ENCODE measurements around the gene CD2BP2.
"Not testable (repeated sequence)": the region's sequence is repeated elsewhere in the genome, so short reads cannot be mapped to it uniquely, and the experiment has no call there.

Gene CD2BP2

DNA sequence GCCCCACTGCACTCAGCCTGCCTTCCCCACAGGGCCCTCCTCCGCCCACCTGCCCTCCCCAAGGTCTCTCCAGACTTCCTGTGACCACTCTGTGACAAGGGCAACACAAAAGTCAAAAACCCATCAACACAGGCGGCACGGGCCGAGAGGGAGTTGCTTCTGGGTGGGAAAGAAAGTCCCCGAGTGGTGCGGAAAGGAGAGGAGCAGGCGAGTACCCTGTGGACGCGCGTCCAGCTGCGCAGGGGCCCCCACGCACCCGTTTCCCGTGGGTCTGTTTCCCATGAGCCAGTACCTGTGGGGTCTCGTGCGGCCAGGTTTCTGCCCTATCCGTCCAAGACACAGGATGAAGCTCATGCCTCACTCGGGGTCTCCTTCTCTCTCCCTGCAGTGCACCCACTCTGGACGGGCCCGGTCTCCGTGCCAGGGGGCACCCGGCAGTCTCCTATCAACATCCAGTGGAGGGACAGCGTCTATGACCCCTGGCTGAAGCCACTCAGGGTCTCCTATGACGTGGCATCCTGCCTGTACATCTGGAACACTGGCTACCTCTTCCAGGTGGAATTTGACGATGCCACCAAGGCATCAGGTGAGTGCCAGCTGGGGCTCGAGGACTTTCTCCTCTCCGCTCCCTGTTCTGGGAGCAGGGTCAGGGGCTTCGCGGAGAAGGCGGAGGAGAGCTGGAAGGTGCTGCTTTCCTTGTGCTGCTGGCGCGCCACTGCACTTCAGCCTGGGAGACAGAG is 12.2 kb downstream of the CD2BP2 start:
- Histone ChIP-seq H3K9me3 (ENCODE audit: control insufficient read depth, low read length) (no peaks in the 10 kb centered on the region), H3K36me3 (ENCODE audit: control insufficient read depth, insufficient read depth, low read length) (no peaks in the 10 kb centered on the region), H3K4me1 (ENCODE audit: control insufficient read depth, insufficient read depth, low read length) (no peaks in the 10 kb centered on the region), H3K27me3 (ENCODE audit: control insufficient read depth, insufficient read depth, low read length, poor library complexity, severe bottlenecking) (no peaks in the 10 kb centered on the region), H3K27ac (ENCODE audit: insufficient read depth, low read depth, low read length, poor library complexity, severe bottlenecking) (no peak overlapping the region), H3K4me3 (ENCODE audit: insufficient read depth, low read depth, low read length) (no peak overlapping the region)
- 95 to 96% methylated on average over 32 of the region's 32 CpGs for WGBS, 2 experiments

DNA sequence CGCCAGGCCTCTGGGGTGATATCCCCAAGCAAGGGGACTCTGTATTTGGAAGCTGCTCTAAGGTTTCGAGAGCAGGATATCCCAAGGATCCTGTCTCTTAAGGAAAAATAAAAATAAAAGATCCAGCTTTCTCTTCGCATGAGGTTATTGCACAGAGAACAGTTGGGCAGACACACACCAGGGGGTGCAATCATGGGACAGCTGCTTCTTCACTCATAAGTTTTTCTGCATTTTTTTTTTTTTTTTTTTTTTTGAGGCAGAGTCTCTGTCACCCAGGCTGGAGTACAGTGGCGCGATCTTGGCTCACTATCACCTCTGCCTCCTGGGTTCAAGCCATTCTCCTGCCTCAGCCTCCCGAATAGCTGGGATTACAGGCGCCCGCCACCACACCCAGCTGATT is 13.1 kb downstream of the CD2BP2 start:
- WGBS, 2 experiments, result 92 to 95% methylated on average over 8 of the region's 8 CpGs
- not testable (repeated sequence) for H3K27ac ChIP-seq (ENCODE audit: insufficient read depth, low read depth, low read length, poor library complexity, severe bottlenecking); H3K4me1 ChIP-seq (ENCODE audit: control insufficient read depth, insufficient read depth, low read length); H3K4me3 ChIP-seq (ENCODE audit: insufficient read depth, low read depth, low read length); H3K27me3 ChIP-seq (ENCODE audit: control insufficient read depth, insufficient read depth, low read length, poor library complexity, severe bottlenecking); H3K9me3 ChIP-seq (ENCODE audit: control insufficient read depth, low read length); H3K36me3 ChIP-seq (ENCODE audit: control insufficient read depth, insufficient read depth, low read length)

DNA sequence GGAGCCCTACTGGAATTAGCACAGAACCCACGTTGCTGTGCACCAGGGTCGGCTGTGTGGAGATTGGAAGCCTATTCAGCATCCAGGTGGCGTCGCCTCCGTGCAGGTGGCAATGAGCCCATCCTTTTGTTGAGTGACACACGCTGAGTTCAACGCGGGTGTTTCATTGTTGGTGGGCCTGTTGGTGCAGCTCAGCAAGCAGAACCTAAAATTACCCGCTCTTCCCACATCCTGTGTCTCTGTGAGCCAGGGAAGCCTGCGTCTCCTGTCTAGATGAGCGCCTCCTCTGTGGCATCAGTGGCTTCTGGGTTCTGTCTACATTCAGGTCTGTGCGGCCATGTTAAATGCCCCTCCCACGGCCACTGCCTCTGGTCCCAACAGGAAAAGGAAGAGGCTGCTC is 14.5 kb downstream of the CD2BP2 start:
- H3K4me1 ChIP-seq (ENCODE audit: control insufficient read depth, insufficient read depth, low read length), result no peaks in the 10 kb centered on the region
- no peaks in the 10 kb centered on the region for H3K27me3 ChIP-seq (ENCODE audit: control insufficient read depth, insufficient read depth, low read length, poor library complexity, severe bottlenecking)
- no peak overlapping the region for H3K4me3 ChIP-seq (ENCODE audit: insufficient read depth, low read depth, low read length)
- no peak overlapping the region for H3K27ac ChIP-seq (ENCODE audit: insufficient read depth, low read depth, low read length, poor library complexity, severe bottlenecking)
- no peaks in the 10 kb centered on the region for H3K36me3 ChIP-seq (ENCODE audit: control insufficient read depth, insufficient read depth, low read length)
- WGBS, 2 experiments, result 92 to 93% methylated on average over 13 of the region's 13 CpGs
- no peaks in the 10 kb centered on the region for H3K9me3 ChIP-seq (ENCODE audit: control insufficient read depth, low read length)

DNA sequence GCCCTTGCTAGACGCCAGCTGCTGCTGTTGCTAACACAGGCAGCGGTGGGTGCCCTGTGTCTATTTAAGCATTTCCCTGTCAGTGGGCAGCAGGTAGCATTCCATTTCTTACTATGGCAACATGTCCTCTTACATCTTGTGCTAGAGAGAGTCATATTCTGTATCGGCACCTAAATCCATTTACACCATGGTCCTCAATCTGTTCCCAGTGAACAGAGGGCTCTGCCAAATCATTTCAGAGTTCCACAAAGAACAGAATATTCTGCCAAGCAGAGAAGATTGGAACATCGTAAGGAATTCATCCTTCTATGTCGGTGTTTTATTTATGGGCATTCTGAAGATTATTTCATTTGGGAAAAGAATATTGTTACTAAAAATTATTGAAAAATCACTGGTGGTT is 16.4 kb downstream of the CD2BP2 start:
- not testable (repeated sequence) for H3K27me3 ChIP-seq (ENCODE audit: control insufficient read depth, insufficient read depth, low read length, poor library complexity, severe bottlenecking); H3K4me3 ChIP-seq (ENCODE audit: insufficient read depth, low read depth, low read length); H3K9me3 ChIP-seq (ENCODE audit: control insufficient read depth, low read length); H3K4me1 ChIP-seq (ENCODE audit: control insufficient read depth, insufficient read depth, low read length); H3K27ac ChIP-seq (ENCODE audit: insufficient read depth, low read depth, low read length, poor library complexity, severe bottlenecking); H3K36me3 ChIP-seq (ENCODE audit: control insufficient read depth, insufficient read depth, low read length)
- WGBS, 2 experiments, result 91 to 97% methylated on average over 3 to 4 of the region's 5 CpGs

DNA sequence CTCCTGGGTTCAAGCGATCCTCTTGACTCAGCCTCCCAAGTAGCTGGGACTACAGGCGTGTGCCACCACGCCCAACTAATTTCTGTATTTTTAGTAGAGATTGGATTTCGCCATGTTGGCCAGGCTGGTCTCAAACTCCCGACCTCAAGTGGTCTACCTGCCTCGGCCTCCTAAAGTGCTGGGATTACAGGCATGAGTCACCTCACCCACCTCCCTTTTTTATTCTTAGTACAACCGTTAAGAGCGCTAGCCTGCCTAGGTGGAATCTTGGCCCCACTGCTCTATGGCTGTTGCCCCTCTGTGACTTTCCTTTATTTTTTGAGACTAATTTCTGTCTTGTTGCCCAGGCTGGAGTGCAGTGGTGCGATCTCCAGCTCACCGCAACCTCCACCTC is 17.1 kb downstream of the CD2BP2 start:
- H3K27me3 ChIP-seq (ENCODE audit: control insufficient read depth, insufficient read depth, low read length, poor library complexity, severe bottlenecking); H3K4me1 ChIP-seq (ENCODE audit: control insufficient read depth, insufficient read depth, low read length); H3K36me3 ChIP-seq (ENCODE audit: control insufficient read depth, insufficient read depth, low read length); H3K4me3 ChIP-seq (ENCODE audit: insufficient read depth, low read depth, low read length); H3K9me3 ChIP-seq (ENCODE audit: control insufficient read depth, low read length); H3K27ac ChIP-seq (ENCODE audit: insufficient read depth, low read depth, low read length, poor library complexity, severe bottlenecking): not testable (repeated sequence)
- 93% methylated on average over 9 to 10 of the region's 10 CpGs for WGBS, 2 experiments

DNA sequence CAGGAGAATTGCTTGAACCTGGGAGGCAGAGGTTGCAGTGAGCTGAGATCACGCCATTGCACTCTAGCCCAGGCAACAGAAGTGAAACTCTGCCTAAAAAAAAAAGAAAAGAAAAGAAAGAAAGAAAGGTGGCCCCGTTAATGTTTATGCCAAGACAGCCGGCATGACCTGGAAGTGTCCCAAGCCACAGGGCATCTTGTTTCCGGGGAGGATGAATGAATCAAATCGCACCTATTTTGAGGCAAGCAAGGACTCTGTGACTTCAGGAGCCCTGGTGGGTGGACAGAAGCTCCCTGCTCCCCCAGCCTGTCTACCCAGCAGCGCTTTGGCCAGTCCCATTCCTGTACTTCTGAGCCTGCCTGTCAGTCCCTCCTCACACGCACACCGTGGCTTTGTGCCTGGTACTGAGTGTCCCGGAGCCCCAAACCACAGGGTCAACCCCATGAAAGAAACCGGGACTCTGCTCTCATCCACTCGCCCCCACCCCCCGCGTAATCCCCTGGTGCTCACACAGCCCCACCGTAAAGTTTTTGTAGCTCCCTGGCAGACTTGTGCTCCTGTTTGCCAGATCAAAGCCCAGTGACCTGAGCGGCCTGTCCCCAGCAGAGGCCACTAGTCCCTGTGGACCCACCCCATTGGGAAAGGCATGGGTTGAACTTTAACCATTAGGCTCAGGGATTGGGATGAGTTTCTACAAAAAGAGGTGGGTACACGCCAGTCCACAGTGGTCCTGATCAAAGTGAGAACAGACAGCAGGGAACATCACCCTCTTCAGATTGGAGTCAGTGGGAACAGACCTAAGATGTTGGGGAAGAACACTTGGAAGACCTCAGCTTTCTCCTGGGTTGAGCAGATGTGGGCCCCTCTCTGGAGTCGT is 19.3 kb downstream of the CD2BP2 start:
- Histone ChIP-seq H3K36me3 (ENCODE audit: control insufficient read depth, insufficient read depth, low read length) (no peaks in the 10 kb centered on the region), H3K27me3 (ENCODE audit: control insufficient read depth, insufficient read depth, low read length, poor library complexity, severe bottlenecking) (no peaks in the 10 kb centered on the region), H3K27ac (ENCODE audit: insufficient read depth, low read depth, low read length, poor library complexity, severe bottlenecking) (no peak overlapping the region), H3K9me3 (ENCODE audit: control insufficient read depth, low read length) (no peaks in the 10 kb centered on the region), H3K4me1 (ENCODE audit: control insufficient read depth, insufficient read depth, low read length) (no peaks in the 10 kb centered on the region), H3K4me3 (ENCODE audit: insufficient read depth, low read depth, low read length) (no peak overlapping the region)
- WGBS, 2 experiments, result 82 to 84% methylated on average over 17 of the region's 17 CpGs

DNA sequence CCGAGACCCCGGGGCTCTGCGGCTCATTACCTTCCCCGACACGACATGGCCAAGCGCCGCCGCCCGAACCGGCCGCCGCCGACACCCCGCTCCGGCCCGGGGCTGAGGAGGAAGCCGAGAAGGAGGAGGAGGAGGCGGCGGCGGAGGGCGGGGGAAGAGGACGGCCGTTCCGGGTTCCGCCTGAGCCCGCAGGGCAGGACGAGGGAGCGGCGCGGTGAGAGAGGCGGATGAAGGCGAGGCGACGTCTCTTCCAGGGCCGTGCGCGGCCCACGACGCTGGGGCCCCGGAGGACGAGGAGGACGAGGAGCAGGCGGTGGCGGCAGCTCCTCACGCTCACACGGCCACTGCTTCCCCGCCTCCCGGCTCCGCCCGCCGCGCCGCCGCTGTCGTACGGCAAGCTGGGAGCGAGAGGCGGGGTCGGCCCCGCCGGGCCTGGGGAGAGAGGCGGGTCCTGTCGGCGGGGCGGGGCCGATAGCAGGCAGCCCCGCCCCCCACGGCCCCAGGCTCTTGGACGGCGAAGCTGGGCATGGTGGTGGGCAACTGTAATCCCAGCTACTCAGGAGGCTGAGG is 20.0 kb downstream of the CD2BP2 start:
- not testable (repeated sequence) for H3K36me3 ChIP-seq (ENCODE audit: control insufficient read depth, insufficient read depth, low read length); H3K4me1 ChIP-seq (ENCODE audit: control insufficient read depth, insufficient read depth, low read length); H3K9me3 ChIP-seq (ENCODE audit: control insufficient read depth, low read length); H3K27me3 ChIP-seq (ENCODE audit: control insufficient read depth, insufficient read depth, low read length, poor library complexity, severe bottlenecking)
- Histone ChIP-seq H3K4me3 (ENCODE audit: insufficient read depth, low read depth, low read length) (peak overlapping the region; percentile 58), H3K27ac (ENCODE audit: insufficient read depth, low read depth, low read length, poor library complexity, severe bottlenecking) (peak overlapping the region; percentile 92)
- 0 to 1% methylated on average over 68 to 70 of the region's 70 CpGs for WGBS, 2 experiments

DNA sequence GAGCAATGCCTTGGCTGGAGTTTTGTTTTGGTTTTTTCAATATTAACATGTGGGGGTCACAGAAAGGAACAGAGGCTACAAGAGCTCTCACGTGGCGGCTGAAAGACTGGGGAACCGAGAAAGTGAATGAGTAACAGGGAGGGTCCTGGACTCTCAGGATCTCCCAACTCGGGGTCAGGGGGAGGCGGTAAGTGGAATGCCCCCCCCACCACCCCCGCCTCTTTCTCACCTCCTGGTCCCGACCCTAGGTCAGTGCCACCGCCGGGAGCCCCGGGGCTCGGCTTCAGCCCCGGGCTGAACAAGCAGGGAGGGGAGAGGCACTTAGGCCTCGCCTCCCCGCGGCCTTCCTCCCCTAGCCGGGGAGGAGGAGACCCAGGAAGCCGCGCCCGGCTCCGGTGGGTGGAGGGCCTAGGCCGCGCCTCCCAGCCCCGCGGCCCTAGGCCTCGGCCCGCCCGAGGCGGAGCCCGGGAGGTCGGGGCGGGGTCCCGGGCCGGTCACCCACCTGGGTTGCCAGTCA is 20.6 kb downstream of the CD2BP2 start:
- peak overlapping the region; percentile 8 for H3K27ac ChIP-seq (ENCODE audit: insufficient read depth, low read depth, low read length, poor library complexity, severe bottlenecking)
- H3K9me3 ChIP-seq (ENCODE audit: control insufficient read depth, low read length); H3K36me3 ChIP-seq (ENCODE audit: control insufficient read depth, insufficient read depth, low read length); H3K4me1 ChIP-seq (ENCODE audit: control insufficient read depth, insufficient read depth, low read length); H3K27me3 ChIP-seq (ENCODE audit: control insufficient read depth, insufficient read depth, low read length, poor library complexity, severe bottlenecking): not testable (repeated sequence)
- 0 to 1% methylated on average over 14 of the region's 33 CpGs for WGBS, 2 experiments
- H3K4me3 ChIP-seq (ENCODE audit: insufficient read depth, low read depth, low read length), result peak overlapping the region; percentile 58

- H3K9me3 ChIP-seq (ENCODE audit: control insufficient read depth, low read length); H3K4me1 ChIP-seq (ENCODE audit: control insufficient read depth, insufficient read depth, low read length); H3K27ac ChIP-seq (ENCODE audit: insufficient read depth, low read depth, low read length, poor library complexity, severe bottlenecking); H3K27me3 ChIP-seq (ENCODE audit: control insufficient read depth, insufficient read depth, low read length, poor library complexity, severe bottlenecking); H3K4me3 ChIP-seq (ENCODE audit: insufficient read depth, low read depth, low read length); H3K36me3 ChIP-seq (ENCODE audit: control insufficient read depth, insufficient read depth, low read length): not testable (repeated sequence)
- WGBS, 2 experiments, result 91 to 96% methylated on average over 6 of the region's 6 CpGs
These were observed 30.9 kb downstream of the CD2BP2 start for GRCh38 chr16:30324220-30324619.

DNA sequence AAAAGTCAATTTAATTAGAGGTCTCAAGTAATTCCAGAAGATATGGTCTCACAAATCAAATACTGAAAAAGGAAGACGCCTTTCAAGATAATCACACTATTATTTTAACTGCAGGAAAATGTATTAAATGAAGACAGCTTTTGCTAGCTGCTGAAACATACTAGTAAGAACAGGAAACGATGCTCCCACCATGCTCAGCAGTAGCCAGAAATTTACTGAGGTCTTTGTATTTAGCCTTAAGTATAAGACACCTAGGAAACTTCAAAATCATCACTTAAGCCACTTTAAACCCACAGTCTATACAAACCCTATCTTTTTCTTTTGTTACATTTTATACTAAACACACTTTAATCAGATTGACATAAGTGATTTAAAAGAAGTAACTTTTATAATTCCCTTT is 36.5 kb downstream of the CD2BP2 start:
- H3K4me3 ChIP-seq (ENCODE audit: insufficient read depth, low read depth, low read length); H3K4me1 ChIP-seq (ENCODE audit: control insufficient read depth, insufficient read depth, low read length); H3K36me3 ChIP-seq (ENCODE audit: control insufficient read depth, insufficient read depth, low read length); H3K27me3 ChIP-seq (ENCODE audit: control insufficient read depth, insufficient read depth, low read length, poor library complexity, severe bottlenecking); H3K9me3 ChIP-seq (ENCODE audit: control insufficient read depth, low read length); H3K27ac ChIP-seq (ENCODE audit: insufficient read depth, low read depth, low read length, poor library complexity, severe bottlenecking): not testable (repeated sequence)
- WGBS, 2 experiments, result no CpG with 5 or more reads among the region's 2 CpGs
